GM23338 (cell line): ENCODE results near the gene CLDN3. TPM values are rescaled to one million over a fixed set of nuclear protein-coding genes. Genes with fewer than 3 reads are reported as not detected.

Experiments used
- ATAC-seq: fragments of 200-7000 bp; cut with Tn5 transposase; 3 replicates; pipeline ENCODE4 v1.9.1; 2020
- DNase-seq: peaks from one replicate; pipeline ENCODE4 v3.0.0-alpha.2; 2015; ENCODE audit warnings: low spot score
- H2AFZ ChIP-seq: fragments of 200-600 bp; sonication (generic); 2 replicates; pipeline ENCODE4 v1.8.0; 2016; ENCODE audit warnings: antibody characterized with exemption, mild to moderate bottlenecking, moderate library complexity
- H3F3A ChIP-seq: fragments of 200-600 bp; sonication (generic); replicated peaks from 2 replicates; pipeline ENCODE4 v1.8.0; 2017; ENCODE audit warnings: antibody characterized with exemption, mixed run types, low read depth
- H3K27ac ChIP-seq: fragments of 200-600 bp; sonication (generic); 2 replicates; pipeline ENCODE4 v1.6.1; 2016; ENCODE audit warnings: low read depth
- H3K27me3 ChIP-seq: fragments of 200-600 bp; sonication (generic); 2 replicates; pipeline ENCODE4 v1.8.0; 2016; ENCODE audit warnings: mild to moderate bottlenecking, mixed run types, moderate library complexity; ENCODE audit not compliant: insufficient read depth
- H3K36me3 ChIP-seq: fragments of 200-600 bp; sonication (generic); 2 replicates; pipeline ENCODE4 v1.8.0; 2016; ENCODE audit warnings: mild to moderate bottlenecking; ENCODE audit not compliant: insufficient read depth
- H3K4me1 ChIP-seq: fragments of 200-600 bp; sonication (generic); 2 replicates; pipeline ENCODE4 v1.8.0; 2016; ENCODE audit warnings: mild to moderate bottlenecking, moderate library complexity; ENCODE audit not compliant: insufficient read depth
- H3K4me2 ChIP-seq: fragments of 200-600 bp; sonication (generic); 2 replicates; pipeline ENCODE4 v1.7.1; 2017; ENCODE audit warnings: mixed run types
- H3K4me3 ChIP-seq: fragments of 200-600 bp; sonication (generic); 2 replicates; pipeline ENCODE4 v1.6.1; 2016; ENCODE audit warnings: mixed run types
- H3K79me2 ChIP-seq: fragments of 200-600 bp; sonication (generic); replicated peaks from 2 replicates; pipeline ENCODE4 v1.8.0; 2017; ENCODE audit warnings: mild to moderate bottlenecking; ENCODE audit not compliant: insufficient read depth
- H3K9me2 ChIP-seq: fragments of 200-600 bp; sonication (generic); 2 replicates; pipeline ENCODE4 v1.8.0; 2017; ENCODE audit not compliant: insufficient read depth
- H4K20me1 ChIP-seq: fragments of 200-600 bp; sonication (generic); replicated peaks from 2 replicates; pipeline ENCODE4 v1.8.0; 2017; ENCODE audit warnings: mild to moderate bottlenecking; ENCODE audit not compliant: insufficient read depth
- H3K27ac Mint-ChIP-seq: 2 replicates; pipeline ENCODE4 v1.8.0; 2020; ENCODE audit warnings: inconsistent platforms, mild to moderate bottlenecking, moderate library complexity, mixed read lengths
- H3K27me3 Mint-ChIP-seq: 3 replicates; pipeline ENCODE4 v1.8.0; 2022; ENCODE audit warnings: low read depth, mild to moderate bottlenecking, moderate library complexity, mixed read lengths, inconsistent platforms; ENCODE audit not compliant: insufficient read depth, poor library complexity
- H3K36me3 Mint-ChIP-seq: 3 replicates; pipeline ENCODE4 v1.8.0; 2021; ENCODE audit warnings: low read depth, mild to moderate bottlenecking, inconsistent platforms, moderate library complexity, mixed read lengths
- H3K4me1 Mint-ChIP-seq: 3 replicates; pipeline ENCODE4 v1.8.0; 2020; ENCODE audit warnings: mild to moderate bottlenecking, inconsistent platforms, mixed read lengths
- H3K4me3 Mint-ChIP-seq: 3 replicates; pipeline ENCODE4 v1.8.0; 2021; ENCODE audit warnings: moderate library complexity, mild to moderate bottlenecking, inconsistent platforms, mixed read lengths
- H3K9me3 Mint-ChIP-seq: 3 replicates; pipeline ENCODE4 v1.8.0; 2020; ENCODE audit warnings: moderate library complexity, mild to moderate bottlenecking, inconsistent platforms, mixed read lengths
- CREB1 ChIP-seq: fragments of 250-450 bp; sonication (Bioruptor Pico); IDR thresholded peaks from 2 replicates; pipeline ENCODE4 v1.5.0; 2020; ENCODE audit warnings: low read depth, mild to moderate bottlenecking, moderate library complexity
- EZH2 ChIP-seq: fragments of 200-600 bp; sonication (generic); IDR thresholded peaks from one replicate; pipeline ENCODE4 v1.8.0; 2017; ENCODE audit warnings: antibody characterized with exemption, mild to moderate bottlenecking, low read depth; ENCODE audit not compliant: unreplicated experiment
- EZH2phosphoT487 ChIP-seq: fragments of 200-600 bp; sonication (generic); IDR thresholded peaks from one replicate; pipeline ENCODE4 v1.8.1; 2018; ENCODE audit warnings: antibody characterized with exemption; ENCODE audit not compliant: unreplicated experiment
- JUNB ChIP-seq: IDR thresholded peaks from one replicate; pipeline ENCODE4 v1.6.1; 2016; ENCODE audit warnings: antibody characterized with exemption; ENCODE audit not compliant: unreplicated experiment
- NANOG ChIP-seq: IDR thresholded peaks from 2 replicates; pipeline ENCODE4 v1.6.1; 2016; ENCODE audit warnings: antibody characterized with exemption, borderline replicate concordance
- POLR2AphosphoS5 ChIP-seq: IDR thresholded peaks from 2 replicates; pipeline ENCODE4 v1.6.1; 2016; ENCODE audit warnings: antibody characterized with exemption, low read depth
- REST ChIP-seq: IDR thresholded peaks from one replicate; pipeline ENCODE4 v1.6.1; 2018; ENCODE audit warnings: antibody characterized with exemption; ENCODE audit not compliant: unreplicated experiment
- STAT1 ChIP-seq: IDR thresholded peaks from one replicate; pipeline ENCODE4 v1.6.1; 2016; ENCODE audit warnings: antibody characterized with exemption; ENCODE audit not compliant: unreplicated experiment
- ZNF114 ChIP-seq: fragments of 250-450 bp; sonication (Bioruptor Pico); IDR thresholded peaks from 2 replicates; pipeline ENCODE4 v1.5.0; 2020; ENCODE audit warnings: mild to moderate bottlenecking, moderate library complexity
- ZNF331 ChIP-seq: fragments of 250-450 bp; sonication (Bioruptor Pico); IDR thresholded peaks from 2 replicates; pipeline ENCODE4 v1.5.0; 2020; ENCODE audit warnings: low read depth, mild to moderate bottlenecking, moderate library complexity
- polyA plus RNA-seq: library from polyadenylated mRNA; unstranded; fragments of >200 nt; fragmentation: Nextera tagmentation; extraction: Ambion mirVana; gene quantifications from 2 replicates; pipeline ENCODE4 v1.2.1, GENCODE V29; 2016
- total RNA-seq: library from RNA; depleted of rRNA; stranded (reverse); fragments of >200 nt; shearing (Covaris generic); gene quantifications from 2 replicates; pipeline ENCODE4 v1.2.3, GENCODE V29; 2014
- TF ChIP-seq, protein P1 (sequence below): IDR thresholded peaks from 2 replicates; pipeline ENCODE4 v1.6.1; 2016; ENCODE audit warnings: antibody characterized with exemption
- TF ChIP-seq, protein P2 (sequence below): fragments of 250-450 bp; sonication (Bioruptor Pico); IDR thresholded peaks from 2 replicates; pipeline ENCODE4 v1.5.0; 2020; ENCODE audit warnings: mild to moderate bottlenecking, moderate library complexity
- TF ChIP-seq, protein P3 (sequence below), 2 experiments: fragments of 200-600 bp in 1 of 2; sonication (generic) in 1 of 2; conservative IDR thresholded peaks; 2 replicates each; pipeline versions ENCODE4 v1.5.1 to v1.6.1; 2016 to 2017; ENCODE audit warnings: antibody characterized with exemption in 2 of 2, low read depth in 2 of 2, mild to moderate bottlenecking in 2 of 2, moderate library complexity in 1 of 2

CLDN3 gene
- total and polyA plus RNA-seq, 2 experiments from 2014 or later = 20.1 to 27.7 TPM

DNA sequence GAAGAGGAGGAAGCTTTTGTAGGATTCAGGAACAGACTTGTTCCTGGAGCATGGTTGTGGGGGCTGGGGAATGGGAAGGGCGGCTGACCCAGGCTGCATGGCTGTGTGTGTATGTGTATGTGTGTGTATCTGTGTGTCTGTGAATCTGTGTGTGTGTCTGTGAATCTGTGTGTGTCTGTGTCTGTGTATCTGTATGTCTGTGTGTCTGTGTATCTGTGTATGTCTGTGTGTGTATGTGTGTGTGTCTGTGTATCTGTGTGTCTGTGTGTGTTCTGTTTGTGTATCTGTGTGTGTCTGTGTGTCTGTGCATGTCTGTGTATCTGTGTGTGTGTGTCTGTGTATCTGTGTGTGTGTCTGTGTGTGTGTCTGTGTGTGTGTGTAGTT lies 44.0 kb downstream of the CLDN3 start:
- DNase-seq = no peak
- no peak for TF ChIP-seq CREB1
- TF ChIP-seq EZH2phosphoT487 = no peak
- TF ChIP-seq JUNB = no peak
- TF ChIP-seq ZNF331 = no peak
- no peak for TF ChIP-seq EZH2
- no peak for TF ChIP-seq ZNF114
- TF ChIP-seq STAT1 = no peak
- TF ChIP-seq, protein P1, sequence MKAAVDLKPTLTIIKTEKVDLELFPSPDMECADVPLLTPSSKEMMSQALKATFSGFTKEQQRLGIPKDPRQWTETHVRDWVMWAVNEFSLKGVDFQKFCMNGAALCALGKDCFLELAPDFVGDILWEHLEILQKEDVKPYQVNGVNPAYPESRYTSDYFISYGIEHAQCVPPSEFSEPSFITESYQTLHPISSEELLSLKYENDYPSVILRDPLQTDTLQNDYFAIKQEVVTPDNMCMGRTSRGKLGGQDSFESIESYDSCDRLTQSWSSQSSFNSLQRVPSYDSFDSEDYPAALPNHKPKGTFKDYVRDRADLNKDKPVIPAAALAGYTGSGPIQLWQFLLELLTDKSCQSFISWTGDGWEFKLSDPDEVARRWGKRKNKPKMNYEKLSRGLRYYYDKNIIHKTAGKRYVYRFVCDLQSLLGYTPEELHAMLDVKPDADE = no peak
- TF ChIP-seq POLR2AphosphoS5 = no peak
- no peak for TF ChIP-seq REST
- no peak for TF ChIP-seq NANOG
- TF ChIP-seq, protein P2, sequence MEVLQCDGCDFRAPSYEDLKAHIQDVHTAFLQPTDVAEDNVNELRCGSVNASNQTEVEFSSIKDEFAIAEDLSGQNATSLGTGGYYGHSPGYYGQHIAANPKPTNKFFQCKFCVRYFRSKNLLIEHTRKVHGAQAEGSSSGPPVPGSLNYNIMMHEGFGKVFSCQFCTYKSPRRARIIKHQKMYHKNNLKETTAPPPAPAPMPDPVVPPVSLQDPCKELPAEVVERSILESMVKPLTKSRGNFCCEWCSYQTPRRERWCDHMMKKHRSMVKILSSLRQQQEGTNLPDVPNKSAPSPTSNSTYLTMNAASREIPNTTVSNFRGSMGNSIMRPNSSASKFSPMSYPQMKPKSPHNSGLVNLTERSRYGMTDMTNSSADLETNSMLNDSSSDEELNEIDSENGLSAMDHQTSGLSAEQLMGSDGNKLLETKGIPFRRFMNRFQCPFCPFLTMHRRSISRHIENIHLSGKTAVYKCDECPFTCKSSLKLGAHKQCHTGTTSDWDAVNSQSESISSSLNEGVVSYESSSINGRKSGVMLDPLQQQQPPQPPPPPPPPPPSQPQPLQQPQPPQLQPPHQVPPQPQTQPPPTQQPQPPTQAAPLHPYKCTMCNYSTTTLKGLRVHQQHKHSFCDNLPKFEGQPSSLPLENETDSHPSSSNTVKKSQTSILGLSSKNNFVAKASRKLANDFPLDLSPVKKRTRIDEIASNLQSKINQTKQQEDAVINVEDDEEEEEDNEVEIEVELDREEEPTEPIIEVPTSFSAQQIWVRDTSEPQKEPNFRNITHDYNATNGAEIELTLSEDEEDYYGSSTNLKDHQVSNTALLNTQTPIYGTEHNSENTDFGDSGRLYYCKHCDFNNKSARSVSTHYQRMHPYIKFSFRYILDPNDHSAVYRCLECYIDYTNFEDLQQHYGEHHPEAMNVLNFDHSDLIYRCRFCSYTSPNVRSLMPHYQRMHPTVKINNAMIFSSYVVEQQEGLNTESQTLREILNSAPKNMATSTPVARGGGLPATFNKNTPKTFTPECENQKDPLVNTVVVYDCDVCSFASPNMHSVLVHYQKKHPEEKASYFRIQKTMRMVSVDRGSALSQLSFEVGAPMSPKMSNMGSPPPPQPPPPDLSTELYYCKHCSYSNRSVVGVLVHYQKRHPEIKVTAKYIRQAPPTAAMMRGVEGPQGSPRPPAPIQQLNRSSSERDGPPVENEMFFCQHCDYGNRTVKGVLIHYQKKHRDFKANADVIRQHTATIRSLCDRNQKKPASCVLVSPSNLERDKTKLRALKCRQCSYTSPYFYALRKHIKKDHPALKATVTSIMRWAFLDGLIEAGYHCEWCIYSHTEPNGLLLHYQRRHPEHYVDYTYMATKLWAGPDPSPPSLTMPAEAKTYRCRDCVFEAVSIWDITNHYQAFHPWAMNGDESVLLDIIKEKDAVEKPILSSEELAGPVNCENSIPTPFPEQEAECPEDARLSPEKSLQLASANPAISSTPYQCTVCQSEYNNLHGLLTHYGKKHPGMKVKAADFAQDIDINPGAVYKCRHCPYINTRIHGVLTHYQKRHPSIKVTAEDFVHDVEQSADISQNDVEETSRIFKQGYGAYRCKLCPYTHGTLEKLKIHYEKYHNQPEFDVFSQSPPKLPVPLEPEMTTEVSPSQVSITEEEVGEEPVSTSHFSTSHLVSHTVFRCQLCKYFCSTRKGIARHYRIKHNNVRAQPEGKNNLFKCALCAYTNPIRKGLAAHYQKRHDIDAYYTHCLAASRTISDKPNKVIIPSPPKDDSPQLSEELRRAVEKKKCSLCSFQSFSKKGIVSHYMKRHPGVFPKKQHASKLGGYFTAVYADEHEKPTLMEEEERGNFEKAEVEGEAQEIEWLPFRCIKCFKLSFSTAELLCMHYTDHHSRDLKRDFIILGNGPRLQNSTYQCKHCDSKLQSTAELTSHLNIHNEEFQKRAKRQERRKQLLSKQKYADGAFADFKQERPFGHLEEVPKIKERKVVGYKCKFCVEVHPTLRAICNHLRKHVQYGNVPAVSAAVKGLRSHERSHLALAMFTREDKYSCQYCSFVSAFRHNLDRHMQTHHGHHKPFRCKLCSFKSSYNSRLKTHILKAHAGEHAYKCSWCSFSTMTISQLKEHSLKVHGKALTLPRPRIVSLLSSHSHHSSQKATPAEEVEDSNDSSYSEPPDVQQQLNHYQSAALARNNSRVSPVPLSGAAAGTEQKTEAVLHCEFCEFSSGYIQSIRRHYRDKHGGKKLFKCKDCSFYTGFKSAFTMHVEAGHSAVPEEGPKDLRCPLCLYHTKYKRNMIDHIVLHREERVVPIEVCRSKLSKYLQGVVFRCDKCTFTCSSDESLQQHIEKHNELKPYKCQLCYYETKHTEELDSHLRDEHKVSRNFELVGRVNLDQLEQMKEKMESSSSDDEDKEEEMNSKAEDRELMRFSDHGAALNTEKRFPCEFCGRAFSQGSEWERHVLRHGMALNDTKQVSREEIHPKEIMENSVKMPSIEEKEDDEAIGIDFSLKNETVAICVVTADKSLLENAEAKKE (CRISPR knock-in tag) = no peak
- TF ChIP-seq, protein P3, sequence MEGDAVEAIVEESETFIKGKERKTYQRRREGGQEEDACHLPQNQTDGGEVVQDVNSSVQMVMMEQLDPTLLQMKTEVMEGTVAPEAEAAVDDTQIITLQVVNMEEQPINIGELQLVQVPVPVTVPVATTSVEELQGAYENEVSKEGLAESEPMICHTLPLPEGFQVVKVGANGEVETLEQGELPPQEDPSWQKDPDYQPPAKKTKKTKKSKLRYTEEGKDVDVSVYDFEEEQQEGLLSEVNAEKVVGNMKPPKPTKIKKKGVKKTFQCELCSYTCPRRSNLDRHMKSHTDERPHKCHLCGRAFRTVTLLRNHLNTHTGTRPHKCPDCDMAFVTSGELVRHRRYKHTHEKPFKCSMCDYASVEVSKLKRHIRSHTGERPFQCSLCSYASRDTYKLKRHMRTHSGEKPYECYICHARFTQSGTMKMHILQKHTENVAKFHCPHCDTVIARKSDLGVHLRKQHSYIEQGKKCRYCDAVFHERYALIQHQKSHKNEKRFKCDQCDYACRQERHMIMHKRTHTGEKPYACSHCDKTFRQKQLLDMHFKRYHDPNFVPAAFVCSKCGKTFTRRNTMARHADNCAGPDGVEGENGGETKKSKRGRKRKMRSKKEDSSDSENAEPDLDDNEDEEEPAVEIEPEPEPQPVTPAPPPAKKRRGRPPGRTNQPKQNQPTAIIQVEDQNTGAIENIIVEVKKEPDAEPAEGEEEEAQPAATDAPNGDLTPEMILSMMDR (conservative IDR thresholded peaks at IDR 0.05; ENCODE audit: low read depth in 2 of 2) = no peak
- Histone ChIP-seq H4K20me1 (no peaks in the 10 kb centered on the region), H2AFZ (no peak overlapping the region), H3K36me3 (no peaks in the 10 kb centered on the region), H3F3A (0 out of 2 replicates have a peak, but pooled peaks cover 2% of the 10 kb centered on the region), H3K4me2 (no peak overlapping the region), H3K27me3 (no peaks in the 10 kb centered on the region), H3K79me2 (no peaks in the 10 kb centered on the region), H3K4me3 (no peak overlapping the region), H3K9me2 (no peaks in the 10 kb centered on the region), H3K4me1 (0 out of 2 replicates have a peak, but pooled peaks cover 7% of the 10 kb centered on the region), H3K27ac (no peak overlapping the region)
- Mint-ChIP-seq H3K4me3 (no peak overlapping the region), H3K27ac (no peak overlapping the region), H3K9me3 (no peaks in the 10 kb centered on the region), H3K27me3 (peaks cover 4% of the 10 kb centered on the region), H3K4me1 (peaks cover 12% of the 10 kb centered on the region), H3K36me3 (no peaks in the 10 kb centered on the region)
- ATAC-seq = peak; percentile 16
